HepG2 (cell line): Measurements from ENCODE around the gene ZNF865. TPM values are rescaled to one million over a fixed set of nuclear protein-coding genes. Genes with fewer than 3 reads are reported as not detected.
A peak's percentile ranks its signal among the peaks of the same experiment; 100 is the strongest.

ENCODE experiments used
- ARNT2 ChIP-seq: sonication (generic); formaldehyde crosslinking; IDR thresholded peaks from 2 replicates; pipeline ENCODE4 v1.8.0; 2022; ENCODE audit warnings: mild to moderate bottlenecking, low read depth, missing genetic modification reagents, moderate library complexity
- E2F5 ChIP-seq: sonication (generic); formaldehyde crosslinking; conservative IDR thresholded peaks from 2 replicates; pipeline ENCODE4 v1.4.0; 2020; ENCODE audit warnings: missing genetic modification reagents
- FOXK1 ChIP-seq: sonication (generic); formaldehyde crosslinking; IDR thresholded peaks from 2 replicates; pipeline ENCODE4 v1.4.0; 2020; ENCODE audit warnings: low read depth, missing genetic modification reagents, borderline replicate concordance
- LCORL ChIP-seq, 2 experiments: fragments of 450-650 bp in 1 of 2; sonication (generic) in 1 of 2; formaldehyde crosslinking in 1 of 2; IDR thresholded peaks; 2 replicates each; pipeline versions ENCODE4 v1.5.0 to v1.6.1; 2017 to 2020; ENCODE audit warnings: antibody characterized with exemption in 1 of 2, missing genetic modification reagents in 1 of 2
- MATR3 ChIP-seq: sonication (generic); formaldehyde crosslinking; IDR thresholded peaks from 2 replicates; pipeline ENCODE4 v1.4.0; 2020; ENCODE audit warnings: missing genetic modification reagents
- MAX ChIP-seq: IDR thresholded peaks from 2 replicates; pipeline ENCODE4 v1.6.1; 2012; ENCODE audit warnings: inconsistent platforms
- NONO ChIP-seq, 2 experiments: fragments of 450-650 bp in 1 of 2; sonication (generic) in 1 of 2; formaldehyde crosslinking in 1 of 2; IDR thresholded peaks in 1 of 2; conservative IDR thresholded peaks in 1 of 2; 2 replicates each; pipeline versions ENCODE4 v1.6.1 to v1.8.0; 2017 to 2022; ENCODE audit warnings: mild to moderate bottlenecking in 1 of 2, missing genetic modification reagents in 1 of 2, moderate library complexity in 1 of 2
- PRDM4 ChIP-seq: sonication (generic); formaldehyde crosslinking; IDR thresholded peaks from 2 replicates; pipeline ENCODE4 v1.9.0; 2021; ENCODE audit warnings: missing genetic modification reagents, borderline replicate concordance
- RFX1 ChIP-seq: fragments of 450-650 bp; IDR thresholded peaks from 2 replicates; pipeline ENCODE4 v1.6.1; 2017
- SALL1 ChIP-seq: sonication (generic); formaldehyde crosslinking; IDR thresholded peaks from 2 replicates; pipeline ENCODE4 v1.8.0; 2022; ENCODE audit warnings: mild to moderate bottlenecking, missing genetic modification reagents
- SAP130 ChIP-seq: IDR thresholded peaks from 2 replicates; pipeline ENCODE4 v1.6.1; 2016; ENCODE audit warnings: low read depth
- SP5 ChIP-seq: IDR thresholded peaks from 2 replicates; pipeline ENCODE4 v1.6.1; 2016; ENCODE audit warnings: low read depth, borderline replicate concordance
- TEAD2 ChIP-seq: sonication (generic); formaldehyde crosslinking; IDR thresholded peaks from 2 replicates; pipeline ENCODE4 v1.9.0; 2021; ENCODE audit warnings: missing genetic modification reagents
- TERF1 ChIP-seq: sonication (generic); formaldehyde crosslinking; IDR thresholded peaks from 2 replicates; pipeline ENCODE4 v1.8.0; 2022; ENCODE audit warnings: mild to moderate bottlenecking, missing genetic modification reagents, moderate library complexity
- TFDP1 ChIP-seq: IDR thresholded peaks from 2 replicates; pipeline ENCODE4 v1.6.1; 2016; ENCODE audit warnings: missing compliant biosample characterization, missing genetic modification reagents, borderline replicate concordance
- ZBTB21 ChIP-seq: sonication (generic); formaldehyde crosslinking; IDR thresholded peaks from 2 replicates; pipeline ENCODE4 v1.4.0; 2020; ENCODE audit warnings: missing genetic modification reagents
- ZBTB26 ChIP-seq: IDR thresholded peaks from 2 replicates; pipeline ENCODE4 v1.6.1; 2016; ENCODE audit warnings: missing compliant biosample characterization, missing genetic modification reagents, borderline replicate concordance
- ZNF446 ChIP-seq: sonication (generic); formaldehyde crosslinking; IDR thresholded peaks from 2 replicates; pipeline ENCODE4 v1.5.0; 2020; ENCODE audit warnings: mild to moderate bottlenecking, missing genetic modification reagents
- ZNF484 ChIP-seq: sonication (generic); formaldehyde crosslinking; IDR thresholded peaks from 2 replicates; pipeline ENCODE4 v1.5.1; 2020; ENCODE audit warnings: mild to moderate bottlenecking, low read depth, missing genetic modification reagents, borderline replicate concordance
- ZNF652 ChIP-seq: IDR thresholded peaks from 2 replicates; pipeline ENCODE4 v1.6.1; 2016; ENCODE audit warnings: low read depth, borderline replicate concordance
- ZNF674 ChIP-seq: sonication (generic); formaldehyde crosslinking; IDR thresholded peaks from 2 replicates; pipeline ENCODE4 v1.5.0; 2020; ENCODE audit warnings: low read depth, mild to moderate bottlenecking, missing genetic modification reagents
- polyA plus RNA-seq, 8 experiments: library from polyadenylated mRNA; depleted of rRNA in 3 of 8; stranded (reverse) in 7 of 8; unstranded in 1 of 8; fragments of >200 nt; fragmentation: Illumina TruSeq in 4 of 8; extraction: Trizol in 4 of 8; gene quantifications; 2 replicates each; pipeline versions ENCODE4 v1.2.1 to v1.2.3, GENCODE V29; 2011 to 2016; ENCODE audit warnings: low read depth in 4 of 8, missing spikeins in 1 of 8, mixed read lengths in 1 of 8; ENCODE audit not compliant: insufficient read depth in 1 of 8
- total RNA-seq, 5 experiments: library from RNA; depleted of rRNA; stranded (reverse); fragments of >200 nt; fragmentation: Illumina TruSeq; extraction: Trizol; gene quantifications; 2 replicates each; pipeline ENCODE4 v1.2.3, GENCODE V29; 2016; ENCODE audit warnings: low read depth in 1 of 5

ZNF865 gene
- total and polyA plus RNA-seq, 2 of the 13 experiments (the other 11 are each of a cell fraction or from before 2014, with no cell fraction given): 0.93 to 1.0 TPM

GRCh38 chr19:55642153-55643002, 36.9 kb downstream of the ZNF865 start (continued):
- no peak for TF ChIP-seq PRDM4
- no peak for TF ChIP-seq RFX1
- no peak for TF ChIP-seq ZNF484 (CRISPR knock-in tag)
- no peak for TF ChIP-seq ZNF446 (CRISPR knock-in tag)
- TF ChIP-seq LCORL (IDR thresholded peaks at IDR 0.05): no peak
- TF ChIP-seq LCORL (CRISPR knock-in tag; IDR thresholded peaks at IDR 0.05): no peak
- no peak for TF ChIP-seq ZNF652 (CRISPR knock-in tag)
- no peak for TF ChIP-seq FOXK1 (CRISPR knock-in tag)
- no peak for TF ChIP-seq SALL1 (CRISPR knock-in tag)
- TF ChIP-seq ZBTB21 (CRISPR knock-in tag): no peak
- TF ChIP-seq TEAD2 (CRISPR knock-in tag): no peak
- no peak for TF ChIP-seq MATR3
- TF ChIP-seq MAX: peak; percentile 80
- no peak for TF ChIP-seq SP5 (CRISPR knock-in tag)
- TF ChIP-seq TERF1 (CRISPR knock-in tag): no peak
- TF ChIP-seq SAP130: peak; percentile 17; the same call in 1 of the 2 replicates
- peak; percentile 55; the same call in 1 of the 2 replicates for TF ChIP-seq TFDP1 (CRISPR knock-in tag)
- 0 out of 2 replicates have a peak, but pooled peaks have one; percentile 27 for TF ChIP-seq ZNF674 (CRISPR knock-in tag)
- TF ChIP-seq E2F5 (CRISPR knock-in tag): no peak
- TF ChIP-seq NONO (IDR thresholded peaks at IDR 0.05): no peak
- peak; percentile 32; the same call in 1 of the 2 replicates for TF ChIP-seq NONO (CRISPR knock-in tag; conservative IDR thresholded peaks at IDR 0.05)
- TF ChIP-seq ZBTB26: no peak
- TF ChIP-seq ARNT2: 0 out of 2 replicates have a peak, but pooled peaks have one; percentile 15
